GM21367 (cell line): ENCODE results near the gene KCNMB4.

Experiments used
- ATAC-seq: cut with Tn5 transposase; IDR thresholded peaks from one replicate; pipeline ENCODE4 v1.9.1; 2021; ENCODE audit not compliant: unreplicated experiment

KCNMB4 gene

GRCh38 chr12:70430400-70430799 lies 64.3 kb downstream of the KCNMB4 start:
- ATAC-seq: no peak

- no peak for ATAC-seq
Measured at GRCh38 chr12:70436836-70437235, 70.7 kb downstream of the KCNMB4 start.

DNA sequence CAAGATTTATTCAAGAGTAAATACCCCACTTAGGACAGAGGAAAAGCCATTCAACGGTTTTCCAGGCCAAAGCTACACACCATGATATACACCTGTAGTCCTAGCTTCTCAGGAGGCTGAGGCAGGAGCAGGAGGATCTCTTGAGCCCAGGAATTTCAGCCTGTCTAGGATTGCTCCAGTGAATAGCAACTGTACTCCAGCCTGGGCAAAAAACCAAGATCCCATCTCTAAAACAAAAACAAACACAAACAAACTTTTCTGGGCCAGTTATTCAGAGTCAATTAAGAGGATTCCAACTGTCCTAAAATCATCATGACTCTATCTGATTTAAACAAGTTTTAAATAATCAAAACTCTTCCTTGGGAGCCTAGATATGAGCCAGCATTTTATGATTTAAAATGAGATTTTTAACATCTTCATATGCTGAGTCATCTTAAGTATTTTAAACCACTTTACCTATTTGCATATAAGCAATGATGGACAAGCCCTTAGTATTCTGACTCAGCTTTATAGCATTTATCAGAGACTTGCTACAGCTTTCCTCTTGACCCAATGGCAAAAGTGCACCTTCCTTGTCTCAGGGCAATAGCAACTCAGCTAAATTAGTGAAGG lies 77.1 kb downstream of the KCNMB4 start:
- ATAC-seq: no peak

GRCh38 chr12:70444903-70445302 lies 78.8 kb downstream of the KCNMB4 start:
- ATAC-seq: no peak

GRCh38 chr12:70448371-70448770 lies 82.3 kb downstream of the KCNMB4 start:
- no peak for ATAC-seq

DNA sequence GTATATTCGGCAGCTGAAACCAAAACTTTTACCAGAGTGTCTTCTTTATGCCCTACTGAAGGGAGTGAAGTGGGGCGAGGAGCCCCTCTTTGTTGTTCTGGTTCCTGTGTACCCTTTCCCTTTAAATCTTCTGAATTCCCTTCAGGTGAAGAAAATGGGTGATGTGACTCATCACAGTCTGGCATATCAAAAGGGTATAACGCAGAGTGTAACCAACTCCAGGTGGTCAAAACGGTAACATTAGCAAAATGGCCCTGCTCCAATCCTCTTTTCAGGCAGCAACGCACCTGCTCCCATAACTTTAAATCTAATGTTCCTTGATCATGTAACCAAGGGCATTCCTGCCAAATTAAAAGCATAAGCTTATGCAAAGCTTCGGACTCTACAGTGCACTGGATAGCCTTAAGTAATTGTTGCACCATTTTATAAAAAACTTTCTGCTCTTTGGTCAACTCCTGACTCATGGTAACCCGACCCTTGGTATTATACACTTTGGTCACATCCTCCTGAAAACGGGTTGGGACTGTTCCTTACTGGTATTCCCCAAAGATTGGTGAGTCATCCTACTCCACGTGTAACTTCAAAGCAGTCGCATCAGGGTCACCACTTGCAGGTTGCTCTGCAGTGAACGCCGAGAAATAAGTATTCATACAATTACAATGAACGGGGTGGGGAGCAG lies 83.1 kb downstream of the KCNMB4 start:
- no peak for ATAC-seq

GRCh38 chr12:70449753-70450341 lies 83.8 kb downstream of the KCNMB4 start:
- no peak for ATAC-seq

DNA sequence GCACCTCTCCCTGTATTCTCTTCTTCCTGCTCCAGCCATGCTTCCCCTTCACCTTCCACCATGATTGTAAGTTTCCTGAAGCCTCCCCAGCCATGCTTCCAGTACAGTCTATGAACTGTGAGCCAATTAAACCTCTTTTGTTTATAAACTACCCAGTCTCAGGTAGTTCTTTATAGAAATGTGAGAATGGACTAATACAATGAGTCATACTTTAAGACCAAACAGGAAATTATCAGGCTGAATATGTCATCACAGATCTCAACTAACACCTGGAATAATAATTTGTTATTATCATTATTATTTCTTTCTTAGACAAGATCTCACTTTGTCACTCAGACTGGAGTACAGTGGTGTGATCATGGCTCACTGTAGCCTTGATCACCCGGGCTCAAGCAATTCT lies 85.4 kb downstream of the KCNMB4 start:
- no peak for ATAC-seq

DNA sequence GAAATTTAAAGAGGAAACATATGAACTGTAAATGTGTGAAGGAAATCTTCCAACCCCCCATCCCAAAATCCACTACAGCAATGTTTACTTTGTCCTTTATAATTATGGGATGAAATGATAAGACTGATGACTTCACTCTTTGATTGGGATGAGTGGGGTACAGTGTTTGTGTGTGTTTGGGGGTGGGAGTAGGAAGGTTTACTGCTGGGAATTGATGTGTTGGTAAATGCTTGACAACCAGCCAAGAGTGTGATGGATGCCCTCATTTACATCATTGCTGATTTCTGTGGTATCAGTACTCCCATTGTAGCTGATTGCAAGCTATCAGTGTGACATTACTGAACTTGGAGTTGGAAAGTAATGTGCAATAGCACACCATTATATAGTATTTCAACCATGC lies 90.9 kb downstream of the KCNMB4 start:
- no peak for ATAC-seq

GRCh38 chr12:70459786-70460185 lies 93.7 kb downstream of the KCNMB4 start:
- peak; percentile 71 for ATAC-seq

DNA sequence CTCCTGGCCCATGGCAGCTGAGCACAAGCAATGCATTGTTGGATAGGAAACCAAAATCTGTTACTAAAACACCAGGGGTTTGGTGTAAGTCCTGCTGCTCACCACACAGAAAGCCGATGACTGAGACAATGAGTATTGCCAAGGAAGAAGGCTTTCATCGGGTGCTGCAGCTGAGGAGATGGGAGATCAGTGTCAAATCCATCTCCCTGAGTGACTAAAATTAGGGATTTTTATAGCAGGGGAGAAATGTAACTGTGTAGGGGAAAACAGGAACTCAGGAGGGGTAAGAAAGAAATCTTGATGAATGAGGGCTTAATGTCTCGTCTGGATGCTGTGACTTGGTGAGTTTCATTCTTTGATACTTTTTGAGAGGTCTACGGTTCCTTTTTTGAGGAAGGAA lies 97.9 kb downstream of the KCNMB4 start:
- no peak for ATAC-seq

- ATAC-seq: no peak
Measured at GRCh38 chr12:70466753-70467152, 100.7 kb downstream of the KCNMB4 start.

- ATAC-seq: no peak
Measured at GRCh38 chr12:70467476-70467875, 101.4 kb downstream of the KCNMB4 start.

GRCh38 chr12:70467918-70468733 lies 102.0 kb downstream of the KCNMB4 start:
- ATAC-seq: peak; percentile 86

DNA sequence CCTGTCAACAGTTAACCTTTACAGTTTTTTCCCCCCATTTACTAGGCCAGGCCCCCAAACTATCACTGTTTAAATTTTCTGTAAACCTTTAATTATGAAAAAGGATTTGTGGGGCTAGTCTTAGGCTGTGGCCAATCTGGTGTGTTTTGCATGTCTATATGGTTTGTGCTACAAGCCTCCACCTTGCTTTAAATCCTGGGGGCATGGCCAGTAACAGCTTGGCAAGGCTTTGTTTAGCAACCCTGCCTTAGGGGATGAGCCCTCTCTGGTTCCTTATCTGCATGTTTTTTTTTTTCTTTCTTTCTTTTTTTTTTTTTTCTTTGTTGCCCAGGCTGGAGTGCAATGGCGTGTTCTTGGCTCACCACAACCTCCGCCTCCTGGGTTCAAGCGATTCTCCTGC lies 102.7 kb downstream of the KCNMB4 start:
- ATAC-seq: no peak

- no peak for ATAC-seq
Measured at GRCh38 chr12:70469221-70469820, 103.2 kb downstream of the KCNMB4 start.

- ATAC-seq: no peak
Measured at GRCh38 chr12:70482764-70483163, 116.7 kb downstream of the KCNMB4 start.
